Measurements from ENCODE around the gene PKD1.

Gene PKD1

GRCh38 chr16:2149630-2150417 is 14.1 kb upstream of the PKD1 start:
- no peaks in the 10 kb centered on the region for H3K27me3 ChIP-seq (ENCODE audit: control insufficient read depth in 1 of 2, insufficient read depth in 1 of 2, low read length in 2 of 2)
- H3K4me3 ChIP-seq (ENCODE audit: insufficient read depth in 1 of 2, low read depth in 1 of 2, low read length in 2 of 2), result peak overlapping the region in 1 of 2 experiments; percentile 65
- no peak overlapping the region for H3K27ac ChIP-seq (ENCODE audit: low read length, poor library complexity, severe bottlenecking)
- peaks cover 60% of the 10 kb centered on the region for H3K4me1 ChIP-seq (ENCODE audit: control insufficient read depth, insufficient read depth, low read depth, low read length)
- H3K79me1 ChIP-seq (replicated peaks; ENCODE audit: low read length, poor library complexity, severe bottlenecking), result peaks cover 2% of the 10 kb centered on the region
- peak overlapping the region; percentile 24 to 28 for H2BK12ac ChIP-seq (ENCODE audit: low read length in 2 of 2)
- H2AK5ac ChIP-seq (ENCODE audit: low read length, severe bottlenecking), result peak overlapping the region; percentile 45
- peak overlapping the region in 1 of 2 experiments; percentile 38 for H3K18ac ChIP-seq (ENCODE audit: low read depth in 1 of 2, low read length in 2 of 2)
- H4K91ac ChIP-seq (ENCODE audit: low read length), result peak overlapping the region; percentile 78
- no peak overlapping the region for H2BK120ac ChIP-seq (ENCODE audit: low read depth, low read length)
- peak overlapping the region in 1 of 2 experiments; percentile 11 for H3K23ac ChIP-seq (ENCODE audit: low read length in 2 of 2)
- peaks cover 24 to 41% of the 10 kb centered on the region in 2 experiments for H3K36me3 ChIP-seq (ENCODE audit: control insufficient read depth in 1 of 2, insufficient read depth in 2 of 2, low read depth in 1 of 2, low read length in 2 of 2)
- H4K8ac ChIP-seq (ENCODE audit: low read length), result peak overlapping the region; percentile 92
- WGBS, result 25% methylated on average over 21 of the region's 24 CpGs
- H2AFZ ChIP-seq (ENCODE audit: low read depth, low read length), result no peak overlapping the region
- H3K4me2 ChIP-seq (ENCODE audit: low read length, poor library complexity, severe bottlenecking), result peak overlapping the region; percentile 52
- H3K9ac ChIP-seq (ENCODE audit: low read length), result peak overlapping the region; percentile 95
- H3K14ac ChIP-seq (ENCODE audit: low read length in 2 of 2), result peak overlapping the region in 1 of 2 experiments; percentile 13
- no peak for DNase-seq
- H3K4ac ChIP-seq (ENCODE audit: low read depth in 1 of 2, low read length in 2 of 2), result peak overlapping the region in 1 of 2 experiments; percentile 78
- H2BK5ac ChIP-seq (ENCODE audit: low read depth, low read length, poor library complexity, severe bottlenecking), result no peak overlapping the region
- H3K9me3 ChIP-seq (ENCODE audit: control insufficient read depth, low read length), result no peaks in the 10 kb centered on the region
- no peak overlapping the region for H2BK15ac ChIP-seq (ENCODE audit: low read depth, poor library complexity, severe bottlenecking)

DNA sequence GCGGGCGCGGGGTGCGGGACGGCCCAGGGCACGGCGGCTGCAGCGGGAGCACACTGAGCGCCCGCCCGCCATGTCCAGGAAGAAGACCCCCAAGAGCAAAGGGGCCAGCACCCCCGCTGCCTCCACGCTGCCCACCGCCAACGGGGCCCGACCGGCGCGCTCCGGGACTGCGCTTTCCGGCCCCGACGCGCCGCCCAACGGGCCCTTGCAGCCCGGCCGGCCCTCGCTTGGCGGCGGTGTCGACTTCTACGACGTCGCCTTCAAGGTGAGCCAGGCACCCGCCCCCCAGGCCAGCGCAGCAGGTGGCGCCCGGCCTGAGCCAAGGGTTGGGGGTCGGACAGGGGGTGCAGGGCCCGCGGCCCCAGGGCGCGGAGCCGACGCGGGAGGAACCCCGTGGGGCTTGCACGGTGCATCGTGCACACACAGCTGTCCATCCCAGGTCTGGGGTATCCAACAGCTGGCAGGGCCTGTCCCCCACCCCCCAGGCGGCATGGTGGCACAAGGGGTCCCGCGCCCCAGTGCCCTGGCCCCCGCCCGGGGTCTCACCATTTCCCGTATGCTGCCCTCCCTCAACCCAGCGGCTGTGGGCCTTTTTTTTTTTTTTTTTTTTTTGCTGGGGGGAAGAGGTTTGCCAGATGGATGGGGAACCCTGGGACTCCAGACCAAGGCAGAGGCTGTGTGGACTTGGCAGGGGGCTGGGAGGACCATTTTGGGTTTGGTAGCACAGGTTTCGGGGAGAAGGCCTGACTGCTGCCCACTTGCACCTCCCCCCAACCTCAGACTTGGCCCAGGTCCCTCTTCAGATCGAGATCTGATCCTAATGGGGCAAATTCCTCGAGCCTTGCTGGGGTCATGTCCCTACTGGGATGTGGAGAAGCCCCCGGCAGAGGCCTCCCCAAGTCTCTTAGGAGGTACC is 13.3 kb upstream of the PKD1 start:
- Histone ChIP-seq H2BK5ac (ENCODE audit: low read depth, low read length, poor library complexity, severe bottlenecking) (no peak overlapping the region), H4K91ac (ENCODE audit: low read length) (peak overlapping the region; percentile 48), H3K27ac (ENCODE audit: low read length, poor library complexity, severe bottlenecking) (no peak overlapping the region), H3K4me3 (ENCODE audit: insufficient read depth in 1 of 2, low read depth in 1 of 2, low read length in 2 of 2) (peak overlapping the region; percentile 53 to 65), H3K14ac (ENCODE audit: low read length in 2 of 2) (peak overlapping the region; percentile 58 to 79), H3K18ac (ENCODE audit: low read depth in 1 of 2, low read length in 2 of 2) (peak overlapping the region; percentile 59 to 63), H4K8ac (ENCODE audit: low read length) (peak overlapping the region; percentile 77), H2BK120ac (ENCODE audit: low read depth, low read length) (no peak overlapping the region), H3K79me1 (replicated peaks; ENCODE audit: low read length, poor library complexity, severe bottlenecking) (peaks cover 2% of the 10 kb centered on the region), H3K36me3 (ENCODE audit: control insufficient read depth in 1 of 2, insufficient read depth in 2 of 2, low read depth in 1 of 2, low read length in 2 of 2) (peaks cover 21 to 40% of the 10 kb centered on the region in 2 experiments), H2BK15ac (ENCODE audit: low read depth, poor library complexity, severe bottlenecking) (peak overlapping the region; percentile 3), H3K23ac (ENCODE audit: low read length in 2 of 2) (peak overlapping the region; percentile 66 to 87), H3K4ac (ENCODE audit: low read depth in 1 of 2, low read length in 2 of 2) (peak overlapping the region; percentile 49 to 77), H3K9me3 (ENCODE audit: control insufficient read depth, low read length) (no peaks in the 10 kb centered on the region), H3K4me2 (ENCODE audit: low read length, poor library complexity, severe bottlenecking) (peak overlapping the region; percentile 91), H2AK5ac (ENCODE audit: low read length, severe bottlenecking) (peak overlapping the region; percentile 45), H3K4me1 (ENCODE audit: control insufficient read depth, insufficient read depth, low read depth, low read length) (peaks cover 60% of the 10 kb centered on the region), H3K27me3 (ENCODE audit: control insufficient read depth in 1 of 2, insufficient read depth in 1 of 2, low read length in 2 of 2) (no peaks in the 10 kb centered on the region), H2BK12ac (ENCODE audit: low read length in 2 of 2) (no peak overlapping the region), H3K9ac (ENCODE audit: low read length) (peak overlapping the region; percentile 48), H2AFZ (ENCODE audit: low read depth, low read length) (no peak overlapping the region)
- WGBS, result 1% methylated on average over 52 of the region's 62 CpGs
- no peak for DNase-seq

DNA sequence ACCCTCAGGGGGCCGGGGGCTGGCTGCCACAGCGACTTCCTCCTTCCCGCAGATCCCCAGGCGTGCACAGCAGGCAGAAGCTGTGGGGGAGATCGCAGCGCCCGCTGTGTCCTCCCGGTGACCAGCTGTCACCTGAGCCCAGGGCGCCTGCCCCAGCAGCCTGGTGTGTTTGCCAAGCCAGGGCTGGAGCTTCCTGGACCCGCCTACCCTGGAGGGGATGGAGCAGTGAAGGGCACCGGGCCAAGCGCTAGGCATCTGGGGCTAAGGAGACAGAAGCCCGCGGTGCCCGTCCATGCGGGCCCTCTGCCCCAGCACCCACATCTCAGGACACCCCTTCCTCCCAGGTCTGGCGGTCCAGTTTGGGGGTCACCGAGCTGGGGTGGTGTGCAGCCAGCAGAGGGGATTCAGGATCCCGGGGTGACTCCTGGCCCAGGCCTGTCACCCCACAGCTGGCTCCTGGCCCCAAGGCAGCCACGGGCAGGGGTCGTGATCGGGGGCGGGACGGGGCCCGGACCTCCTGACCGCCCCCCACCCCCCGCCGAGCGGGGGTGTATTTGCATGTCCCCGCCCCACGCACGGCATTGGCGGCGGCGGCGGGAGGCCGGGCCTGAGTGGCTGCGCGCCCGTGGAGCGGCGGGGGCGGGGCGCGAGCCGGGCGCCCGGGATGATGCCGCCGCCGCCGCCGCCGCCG is 12.4 kb upstream of the PKD1 start, which contains the start of gene RAB26:
TSS of gene RAB26 (plus strand) at position 645 of the 691 bp plus-strand sequence. CDS start 159 bp downstream, outside the sequence.
- DNase-seq, result peak; percentile 53
- H3K36me3 ChIP-seq (ENCODE audit: control insufficient read depth in 1 of 2, insufficient read depth in 2 of 2, low read depth in 1 of 2, low read length in 2 of 2), result peaks cover 14 to 36% of the 10 kb centered on the region in 2 experiments
- no peak within 1 kb of the TSS for H3K27ac ChIP-seq (ENCODE audit: low read length, poor library complexity, severe bottlenecking)
- no peaks in the 10 kb centered on the region for H3K27me3 ChIP-seq (ENCODE audit: control insufficient read depth in 1 of 2, insufficient read depth in 1 of 2, low read length in 2 of 2)
- no peaks in the 10 kb centered on the region for H3K9me3 ChIP-seq (ENCODE audit: control insufficient read depth, low read length)
- H2AK5ac ChIP-seq (ENCODE audit: low read length, severe bottlenecking), result peak within 1 kb of the TSS; percentile 45
- H4K91ac ChIP-seq (ENCODE audit: low read length), result peak within 1 kb of the TSS; percentile 48
- no peak within 1 kb of the TSS for H2BK5ac ChIP-seq (ENCODE audit: low read depth, low read length, poor library complexity, severe bottlenecking)
- H2BK120ac ChIP-seq (ENCODE audit: low read depth, low read length), result peak within 1 kb of the TSS; percentile 29
- peak within 1 kb of the TSS; percentile 66 to 87 for H3K23ac ChIP-seq (ENCODE audit: low read length in 2 of 2)
- H3K4me2 ChIP-seq (ENCODE audit: low read length, poor library complexity, severe bottlenecking), result peak within 1 kb of the TSS; percentile 91
- WGBS, result 11% methylated on average over 35 of the region's 55 CpGs
- H3K4ac ChIP-seq (ENCODE audit: low read depth in 1 of 2, low read length in 2 of 2), result peak within 1 kb of the TSS; percentile 49 to 77
- H4K8ac ChIP-seq (ENCODE audit: low read length), result peak within 1 kb of the TSS; percentile 77
- peak within 1 kb of the TSS; percentile 63 to 86 for H3K18ac ChIP-seq (ENCODE audit: low read depth in 1 of 2, low read length in 2 of 2)
- H3K79me1 ChIP-seq (replicated peaks; ENCODE audit: low read length, poor library complexity, severe bottlenecking), result peaks cover 2% of the 10 kb centered on the region
- H2BK12ac ChIP-seq (ENCODE audit: low read length in 2 of 2), result peak within 1 kb of the TSS in 1 of 2 experiments; percentile 49
- H3K4me3 ChIP-seq (ENCODE audit: insufficient read depth in 1 of 2, low read depth in 1 of 2, low read length in 2 of 2), result peak within 1 kb of the TSS; percentile 53 to 65
- H3K14ac ChIP-seq (ENCODE audit: low read length in 2 of 2), result peak within 1 kb of the TSS; percentile 58 to 79
- H2AFZ ChIP-seq (ENCODE audit: low read depth, low read length), result peak within 1 kb of the TSS; percentile 51
- peaks cover 61% of the 10 kb centered on the region for H3K4me1 ChIP-seq (ENCODE audit: control insufficient read depth, insufficient read depth, low read depth, low read length)
- H3K9ac ChIP-seq (ENCODE audit: low read length), result peak within 1 kb of the TSS; percentile 48
- peak within 1 kb of the TSS; percentile 3 for H2BK15ac ChIP-seq (ENCODE audit: low read depth, poor library complexity, severe bottlenecking)

All from mesenchymal stem cell (in vitro differentiated cells and primary cell).